Measurements from ENCODE around the gene RTN3.
"Not testable (repeated sequence)": the region's sequence is repeated elsewhere in the genome, so short reads cannot be mapped to it uniquely, and the experiment has no call there.

Gene RTN3

DNA sequence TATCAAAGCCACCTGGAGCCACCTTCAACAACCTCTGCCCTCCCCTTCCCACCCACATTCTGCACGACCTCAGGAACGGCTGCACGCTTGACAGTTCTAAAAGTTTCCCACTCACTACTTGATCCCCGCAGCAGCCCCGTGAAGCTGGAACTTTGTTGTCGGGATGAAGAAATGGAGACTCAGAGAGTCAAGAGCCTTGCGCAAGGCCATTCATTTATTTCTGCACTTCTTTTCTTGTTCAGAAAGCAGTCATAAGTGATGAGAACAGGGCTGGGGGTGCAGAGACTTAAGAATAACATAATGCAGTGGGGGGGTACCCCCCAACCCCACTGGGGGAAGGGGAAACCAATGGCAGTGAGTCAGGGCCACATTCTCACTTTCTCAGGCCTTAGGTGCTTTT is 89.5 kb downstream of the RTN3 start:
- DNase-seq = no peak

DNA sequence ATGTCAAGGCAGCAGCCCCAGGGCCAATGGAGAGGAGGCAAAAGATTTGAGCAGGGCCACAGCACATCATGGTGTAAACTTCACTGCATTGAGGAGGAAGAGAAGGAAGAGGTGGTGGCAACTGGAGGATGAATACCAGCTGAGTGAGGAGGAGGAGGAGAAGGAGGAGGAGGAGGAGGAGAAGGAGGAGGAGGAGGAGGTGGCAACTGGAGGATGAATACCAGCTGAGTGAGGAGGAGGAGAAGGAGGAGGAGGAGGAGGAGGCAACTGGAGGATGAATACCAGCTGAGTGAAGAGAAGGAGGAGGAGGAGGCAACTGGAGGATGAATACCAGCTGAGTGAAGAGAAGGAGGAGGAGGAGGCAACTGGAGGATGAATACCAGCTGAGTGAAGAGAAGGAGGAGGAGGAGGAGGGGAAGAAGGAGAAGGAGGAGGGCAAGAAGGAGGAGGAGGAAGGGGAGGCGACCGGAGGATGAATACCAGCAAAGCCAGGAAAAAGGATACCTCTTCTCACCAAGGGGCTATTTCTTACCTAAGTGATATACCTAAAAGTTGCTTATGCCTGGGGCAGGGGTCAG is 90.5 kb downstream of the RTN3 start:
- not testable (repeated sequence) for DNase-seq

DNA sequence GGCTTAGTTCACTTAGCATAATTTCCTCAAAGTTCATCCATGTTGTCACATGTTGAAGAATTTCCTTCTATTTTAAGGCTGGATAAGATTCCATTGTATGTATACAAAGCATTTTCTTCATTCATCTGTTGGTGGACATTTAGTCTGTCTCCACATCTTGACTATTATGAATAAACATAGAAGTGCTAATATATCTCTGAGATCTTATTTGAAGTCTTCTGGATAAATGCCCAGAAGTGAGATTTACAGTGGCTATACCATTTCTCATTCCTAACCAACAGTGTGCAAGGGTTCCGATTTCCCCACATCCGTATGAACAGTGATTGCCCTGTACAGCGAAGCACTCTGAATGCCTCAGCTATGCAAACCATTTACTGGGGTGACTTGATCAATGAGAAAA is 93.9 kb downstream of the RTN3 start:
- no peak for DNase-seq

- DNase-seq = no peak
Measured at GRCh38 chr11:63779039-63779438, 97.7 kb downstream of the RTN3 start.

- no peak for DNase-seq
Measured at GRCh38 chr11:63782749-63783148, 101.4 kb downstream of the RTN3 start.

GRCh38 chr11:63783925-63784592 is 102.8 kb downstream of the RTN3 start:
- DNase-seq = no peak

DNA sequence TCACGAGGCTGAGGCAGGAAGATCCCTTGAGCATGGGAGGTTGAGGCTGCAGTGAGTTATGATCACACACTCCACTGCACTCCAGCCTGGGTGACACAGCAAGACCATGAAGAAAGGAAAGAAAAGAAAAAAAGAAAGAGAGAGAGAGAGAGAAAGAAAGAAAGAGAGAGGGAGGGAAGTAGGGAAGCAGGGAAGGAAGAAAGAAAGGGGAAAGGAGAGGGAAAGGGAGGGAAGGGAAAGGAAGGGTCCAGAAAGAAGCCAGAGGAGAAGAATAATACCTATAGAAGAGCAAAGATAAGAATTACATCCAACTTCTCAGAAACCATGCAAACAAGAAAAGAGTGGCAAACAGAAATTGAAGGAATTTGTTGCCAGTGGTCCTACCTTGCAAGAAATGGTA is 104.5 kb downstream of the RTN3 start:
- DNase-seq = no peak

DNA sequence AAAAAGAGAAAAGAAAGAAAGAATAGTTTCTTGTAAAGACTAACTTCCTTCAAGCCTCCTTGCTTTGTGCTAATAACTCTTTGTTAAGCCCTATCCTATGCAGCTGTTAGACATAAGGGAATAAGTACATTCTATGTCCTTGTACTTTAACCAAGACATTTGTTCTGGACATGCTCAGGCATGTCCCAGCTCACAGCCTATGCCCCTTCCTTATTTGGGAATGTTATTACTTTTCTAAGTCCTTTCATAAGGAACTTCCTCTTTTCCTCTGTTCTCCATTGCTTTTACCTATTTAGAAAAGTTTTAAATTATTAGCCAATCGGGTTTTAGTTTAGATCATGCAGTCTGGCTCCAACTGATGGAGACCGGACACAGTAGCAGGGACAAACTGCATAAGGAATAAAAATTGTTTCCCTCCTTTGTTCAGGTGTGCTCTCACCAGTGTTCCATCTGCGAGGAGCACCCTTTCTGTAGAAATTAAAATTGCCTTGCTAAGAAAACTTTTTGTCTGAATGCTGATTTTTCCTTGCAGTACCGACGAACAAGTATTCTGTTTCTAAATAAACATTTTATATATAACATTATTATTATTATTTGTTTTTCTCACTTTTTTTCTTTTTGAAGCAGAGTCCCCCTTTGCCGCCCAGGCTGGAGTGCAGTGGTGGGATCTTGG is 110.3 kb downstream of the RTN3 start:
- no peak for DNase-seq

- DNase-seq = no peak
Measured at GRCh38 chr11:63793161-63793560, 111.9 kb downstream of the RTN3 start.

GRCh38 chr11:63795066-63795465 is 113.8 kb downstream of the RTN3 start:
- DNase-seq = no peak

DNA sequence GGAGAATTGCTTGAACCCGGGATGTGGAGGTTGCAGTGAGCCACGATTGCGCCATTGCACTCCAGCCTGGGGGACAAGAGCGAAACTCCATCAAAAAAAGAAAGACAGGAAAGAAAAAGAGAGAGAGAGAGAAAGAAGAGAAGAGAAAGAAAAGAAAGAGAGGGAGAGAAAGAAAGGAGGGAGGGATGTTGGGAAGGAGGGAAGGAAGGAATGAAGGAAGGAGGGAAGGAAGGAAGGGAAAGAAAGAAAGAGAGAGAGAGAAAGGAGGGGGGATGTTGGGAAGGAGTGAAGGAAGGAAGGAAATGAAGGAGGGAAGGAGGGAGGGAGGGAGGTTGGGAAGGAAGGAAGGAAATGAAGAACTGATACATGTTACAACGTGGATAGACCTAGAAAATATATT is 119.6 kb downstream of the RTN3 start:
- DNase-seq = no peak

DNA sequence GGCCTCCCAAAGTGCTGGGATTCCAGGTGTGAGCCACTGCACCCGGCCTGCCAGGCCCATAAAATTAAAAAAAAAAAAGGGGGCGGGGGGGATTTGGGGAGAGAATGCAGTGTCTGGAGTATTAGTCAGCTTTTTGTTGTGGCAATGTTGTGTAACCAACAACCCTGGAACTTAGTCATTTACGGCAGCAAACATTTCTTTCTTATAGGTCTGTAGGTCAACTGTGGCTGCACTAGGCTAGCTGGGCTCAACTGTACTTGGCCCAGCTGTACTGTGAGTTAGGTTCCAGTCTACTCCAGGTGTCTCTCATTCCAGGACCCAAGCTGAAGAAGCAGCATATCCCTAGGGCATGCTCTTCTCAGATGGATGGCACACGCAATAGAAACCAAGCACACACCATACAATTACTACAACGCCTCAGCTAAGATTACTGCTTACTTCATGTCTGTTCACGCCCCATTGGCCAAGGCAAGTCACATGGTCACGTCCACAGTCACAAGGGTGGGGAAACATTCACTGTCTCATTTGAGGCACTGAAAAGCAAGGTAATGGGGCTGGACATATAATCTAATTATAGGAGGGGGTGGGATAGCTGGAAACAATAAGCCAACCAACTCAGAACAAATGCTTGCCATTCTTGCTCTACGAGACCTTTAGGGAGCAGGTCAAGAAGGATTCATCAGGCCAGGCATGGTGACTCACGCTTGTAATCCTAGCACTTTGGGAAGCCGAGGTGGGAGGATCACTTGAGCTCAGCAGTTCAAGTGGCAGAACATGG is 121.5 kb downstream of the RTN3 start:
- peak in 1 of 2 experiments; percentile 9 for DNase-seq

DNA sequence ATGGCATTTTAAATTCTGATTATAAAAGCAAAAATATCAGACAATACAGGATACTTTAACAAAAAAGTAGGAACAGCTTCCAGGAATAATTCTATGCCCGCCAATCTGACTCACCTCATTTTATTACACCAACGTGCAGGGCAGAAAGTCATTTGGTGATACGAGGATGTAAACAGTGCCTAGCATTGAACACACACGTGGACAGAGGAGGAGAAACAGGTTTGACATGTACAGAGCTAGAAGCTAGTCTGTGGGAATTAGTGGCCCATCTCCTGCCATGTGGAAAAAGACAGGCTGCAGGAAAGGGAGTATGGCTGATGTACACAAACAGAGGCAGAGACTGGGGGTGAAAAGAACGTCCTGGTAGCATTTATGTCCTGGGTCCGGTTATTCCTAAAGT is 123.0 kb downstream of the RTN3 start:
- no peak for DNase-seq

DNA sequence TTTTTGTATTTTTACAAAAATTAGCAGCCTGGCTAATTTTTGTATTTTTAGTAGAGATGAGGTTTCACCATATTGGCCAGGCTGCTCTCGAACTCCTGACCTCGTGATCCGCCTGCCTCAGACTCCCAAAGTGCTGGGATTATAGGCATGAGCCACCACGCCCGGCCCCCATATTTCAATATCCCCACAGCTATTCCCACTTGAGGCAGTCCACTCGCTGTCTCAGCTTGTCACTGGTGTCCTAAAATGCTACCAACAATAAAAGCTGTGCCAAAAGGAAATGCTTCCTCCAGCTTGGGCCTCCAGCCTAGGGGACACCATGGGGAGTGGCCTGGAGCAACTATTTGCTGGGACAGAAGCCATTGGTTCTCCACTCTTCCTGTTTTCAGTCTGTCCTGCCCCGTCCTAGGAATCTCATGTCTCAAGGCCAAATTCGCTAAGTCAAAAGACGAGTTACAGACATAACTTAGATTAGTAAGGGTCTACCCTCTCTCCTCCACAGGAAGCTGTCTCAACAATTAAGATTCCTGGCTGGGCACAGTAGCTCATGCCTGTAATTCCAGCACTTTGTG is 124.6 kb downstream of the RTN3 start:
- no peak for DNase-seq

Measured in NCI-H187 (cell line).